GM19239 (cell line): ENCODE results near the gene HNF4A.

Experiments used
- DNase-seq: peaks from one replicate; pipeline ENCODE4 v3.0.0; 2011; ENCODE audit warnings: low spot score; ENCODE audit not compliant: insufficient read length
- FAIRE-seq: peaks from 2 replicates; lab custom pipeline; 2011; peaks lifted over from hg19 to GRCh38; lab: Jason Lieb, UNC

HNF4A gene

GRCh38 chr20:44404204-44405181, 49.0 kb downstream of the HNF4A start:
- DNase-seq (no peak), FAIRE-seq (no peak)

- FAIRE-seq, result no peak
- no peak for DNase-seq
Observed at GRCh38 chr20:44405257-44405656, 49.8 kb downstream of the HNF4A start.

- DNase-seq (no peak), FAIRE-seq (no peak)
Observed at GRCh38 chr20:44405785-44406571, 50.5 kb downstream of the HNF4A start.

GRCh38 chr20:44406572-44407137, 51.2 kb downstream of the HNF4A start:
- DNase-seq, result no peak
- FAIRE-seq, result no peak

- FAIRE-seq (no peak), DNase-seq (no peak)
Observed at GRCh38 chr20:44407402-44408184, 52.1 kb downstream of the HNF4A start.

- no peak for DNase-seq
- FAIRE-seq, result no peak
Observed at GRCh38 chr20:44409132-44409600, 53.7 kb downstream of the HNF4A start.

GRCh38 chr20:44410583-44411019, 55.1 kb downstream of the HNF4A start:
- DNase-seq, result no peak
- no peak for FAIRE-seq

GRCh38 chr20:44411020-44411756, 55.7 kb downstream of the HNF4A start:
- no peak for DNase-seq
- FAIRE-seq, result no peak

- no peak for FAIRE-seq
- no peak for DNase-seq
Observed at GRCh38 chr20:44411757-44412401, 56.4 kb downstream of the HNF4A start.

- DNase-seq (no peak), FAIRE-seq (no peak)
Observed at GRCh38 chr20:44412402-44413144, 57.1 kb downstream of the HNF4A start.

- no peak for DNase-seq
- FAIRE-seq, result no peak
Observed at GRCh38 chr20:44413575-44414345, 58.3 kb downstream of the HNF4A start.

GRCh38 chr20:44414346-44414714, 58.8 kb downstream of the HNF4A start:
- FAIRE-seq (no peak), DNase-seq (no peak)

GRCh38 chr20:44414808-44415207, 59.3 kb downstream of the HNF4A start:
- FAIRE-seq, result no peak
- DNase-seq, result no peak

GRCh38 chr20:44415833-44416715, 60.6 kb downstream of the HNF4A start:
- no peak for FAIRE-seq
- DNase-seq, result no peak

- FAIRE-seq (no peak), DNase-seq (no peak)
Observed at GRCh38 chr20:44418069-44418905, 62.8 kb downstream of the HNF4A start.
